A549 (cell line): ENCODE measurements around the gene BMPR2. TPM values are rescaled to one million over a fixed set of nuclear protein-coding genes. Genes with fewer than 3 reads are reported as not detected.

Experiments
- ATAC-seq, 2 experiments: fragments of 200-7000 bp in 1 of 2; fragments of >200 bp in 1 of 2; cut with Nextera tagmentation in 1 of 2; cut with Tn5 transposase in 1 of 2; 3 replicates each; pipeline versions ENCODE4 v1.8.0 to v1.9.1; 2018 to 2020; ENCODE audit warnings: mild to moderate bottlenecking in 1 of 2, moderate library complexity in 1 of 2
- CTCF ChIA-PET: fragments of 300-600 bp; sonication (Branson Sonifier 250); formaldehyde crosslinking; extraction: SDS; loops from one replicate; lab custom pipeline; 2021; ENCODE audit warnings: antibody characterized with exemption, inconsistent platforms; lab: Yijun Ruan, JAX
- POLR2A ChIA-PET: fragments of 350-600 bp; formaldehyde crosslinking; extraction: SDS; loops from one replicate; lab custom pipeline; 2021; ENCODE audit warnings: antibody characterized with exemption, inconsistent platforms; lab: Yijun Ruan, JAX
- DNase-seq, 2 experiments: peaks; one replicate each; pipeline versions ENCODE4 v3.0.0 to v3.0.0-alpha.2; 2011 to 2016; ENCODE audit warnings: low read depth in 1 of 2, low spot score in 1 of 2
- FAIRE-seq: peaks from 2 replicates; lab custom pipeline; 2011; peaks lifted over from hg19 to GRCh38; lab: Jason Lieb, UNC
- H3K27ac ChIP-seq, 2 experiments: fragments of >200 bp; sonication (Bioruptor Twin); formaldehyde crosslinking; 3 replicates each; pipeline ENCODE4 v1.5.1; 2016 to 2017
- H3K4me1 ChIP-seq: fragments of >200 bp; sonication (Bioruptor Twin); formaldehyde crosslinking; 3 replicates; pipeline ENCODE4 v1.6.1; 2016
- H3K4me2 ChIP-seq: fragments of >200 bp; sonication (Bioruptor Twin); formaldehyde crosslinking; 3 replicates; pipeline ENCODE4 v1.6.1; 2016
- H3K4me3 ChIP-seq: fragments of >200 bp; sonication (Bioruptor Twin); formaldehyde crosslinking; 3 replicates; pipeline ENCODE4 v1.5.1; 2016
- H3K9me3 ChIP-seq: fragments of >200 bp; sonication (Bioruptor Twin); formaldehyde crosslinking; 3 replicates; pipeline ENCODE4 v1.6.1; 2016
- CBX8 ChIP-seq: fragments of 200-600 bp; sonication (generic); IDR thresholded peaks from 2 replicates; pipeline ENCODE4 v1.6.1; 2016
- CHD2 ChIP-seq: fragments of 150-350 bp; IDR thresholded peaks from 2 replicates; pipeline ENCODE4 v1.6.1; 2014; ENCODE audit warnings: low read length; ENCODE audit not compliant: partially characterized antibody
- CHD4 ChIP-seq: fragments of 200-600 bp; sonication (generic); IDR thresholded peaks from 2 replicates; pipeline ENCODE4 v1.6.1; 2016; ENCODE audit warnings: antibody characterized with exemption, mild to moderate bottlenecking, borderline replicate concordance
- EHMT2 ChIP-seq: fragments of 200-600 bp; sonication (generic); IDR thresholded peaks from 2 replicates; pipeline ENCODE4 v1.6.1; 2016; ENCODE audit warnings: antibody characterized with exemption, low read depth, mild to moderate bottlenecking, moderate library complexity
- ESRRA ChIP-seq: fragments of 150-350 bp; IDR thresholded peaks from 2 replicates; pipeline ENCODE4 v1.6.1; 2014; ENCODE audit warnings: mild to moderate bottlenecking, low read length, borderline replicate concordance
- FOSL2 ChIP-seq, 2 experiments: fragments of 450-650 bp in 1 of 2; fragments of >200 bp in 1 of 2; sonication (Bioruptor Twin) in 1 of 2; formaldehyde crosslinking; IDR thresholded peaks; 2 replicates each; pipeline versions ENCODE4 v1.5.0 to v1.6.1; 2016 to 2020; ENCODE audit warnings: mild to moderate bottlenecking in 1 of 2, moderate library complexity in 1 of 2
- GATA3 ChIP-seq: IDR thresholded peaks from 2 replicates; pipeline ENCODE4 v1.6.1; 2012; ENCODE audit warnings: borderline replicate concordance
- HDAC2 ChIP-seq: fragments of 200-600 bp; sonication (generic); IDR thresholded peaks from 2 replicates; pipeline ENCODE4 v1.6.1; 2016
- KDM1A ChIP-seq: fragments of 200-600 bp; sonication (generic); IDR thresholded peaks from 2 replicates; pipeline ENCODE4 v1.6.1; 2016; ENCODE audit warnings: low read depth, mild to moderate bottlenecking
- NR3C1 ChIP-seq: fragments of >200 bp; sonication (Bioruptor Twin); formaldehyde crosslinking; IDR thresholded peaks from 3 replicates; pipeline ENCODE4 v1.6.1; 2017
- RAD21 ChIP-seq, 2 experiments: fragments of >200 bp in 1 of 2; sonication (Bioruptor Twin) in 1 of 2; formaldehyde crosslinking in 1 of 2; IDR thresholded peaks in 1 of 2; conservative IDR thresholded peaks in 1 of 2; 2 replicates in 1 of 2; 3 replicates in 1 of 2; pipeline ENCODE4 v1.6.1; 2012 to 2018; ENCODE audit warnings: inconsistent platforms in 1 of 2
- RARB ChIP-seq: fragments of 250-450 bp; sonication (Bioruptor Pico); IDR thresholded peaks from 2 replicates; pipeline ENCODE4 v1.8.0; 2021; ENCODE audit warnings: mild to moderate bottlenecking, moderate library complexity
- RCOR1 ChIP-seq: fragments of 150-350 bp; IDR thresholded peaks from 2 replicates; pipeline ENCODE4 v1.6.1; 2014; ENCODE audit warnings: antibody characterized with exemption, low read length, low read depth
- RNF2 ChIP-seq: fragments of 200-600 bp; sonication (generic); IDR thresholded peaks from 2 replicates; pipeline ENCODE4 v1.6.1; 2016; ENCODE audit warnings: low read depth, mild to moderate bottlenecking, antibody characterized with exemption, moderate library complexity, borderline replicate concordance
- SMC3 ChIP-seq: fragments of >200 bp; sonication (Bioruptor Twin); formaldehyde crosslinking; IDR thresholded peaks from 3 replicates; pipeline ENCODE4 v1.6.1; 2018; ENCODE audit warnings: inconsistent platforms
- SREBF2 ChIP-seq: fragments of 450-650 bp; IDR thresholded peaks from 2 replicates; pipeline ENCODE4 v1.6.1; 2014; ENCODE audit warnings: mild to moderate bottlenecking, moderate library complexity
- TFCP2L1 ChIP-seq: fragments of 250-450 bp; sonication (Bioruptor Pico); IDR thresholded peaks from 2 replicates; pipeline ENCODE4 v1.5.0; 2021; ENCODE audit warnings: mild to moderate bottlenecking
- TP53 ChIP-seq: fragments of 250-450 bp; sonication (Bioruptor Pico); IDR thresholded peaks from 2 replicates; pipeline ENCODE4 v1.5.0; 2021; ENCODE audit warnings: mild to moderate bottlenecking, moderate library complexity
- ZFP36 ChIP-seq: fragments of 450-650 bp; IDR thresholded peaks from 2 replicates; pipeline ENCODE4 v1.6.1; 2014; ENCODE audit warnings: borderline replicate concordance; ENCODE audit not compliant: partially characterized antibody
- WGBS: methylation state at CpG from one replicate; pipeline ENCODE4 v1.1.6; 2017; ENCODE audit errors: missing lambda C conversion rate; 5-methylcytosine and 5-hydroxymethylcytosine counted together
- polyA plus RNA-seq, 4 experiments: library from polyadenylated mRNA; depleted of rRNA in 3 of 4; stranded (reverse); fragments of >200 nt; fragmentation: RNase III in 1 of 4; extraction: RNeasy Plus Mini Kit Qiagen cat#74134 plus additional on column Dnase treatment in 1 of 4; gene quantifications; 2 replicates in 3 of 4; 3 replicates in 1 of 4; pipeline ENCODE4 v1.2.3, GENCODE V29; 2011 to 2017
- TF ChIP-seq, protein P1 (sequence below): fragments of >200 bp; sonication (Bioruptor Twin); formaldehyde crosslinking; IDR thresholded peaks from 3 replicates; pipeline ENCODE4 v1.6.1; 2016
- TF ChIP-seq, protein P2 (sequence below): fragments of >200 bp; sonication (Bioruptor Twin); formaldehyde crosslinking; IDR thresholded peaks from 3 replicates; pipeline ENCODE4 v1.5.1; 2016
- TF ChIP-seq, protein P3 (sequence below): fragments of 450-650 bp; IDR thresholded peaks from 2 replicates; pipeline ENCODE4 v1.6.1; 2014; ENCODE audit warnings: antibody characterized with exemption
- TF ChIP-seq, protein P4 (sequence below): fragments of 150-350 bp; IDR thresholded peaks from 2 replicates; pipeline ENCODE4 v1.6.1; 2014; ENCODE audit warnings: low read depth, mild to moderate bottlenecking, low read length
- TF ChIP-seq, protein P5 (sequence below): fragments of 200-600 bp; sonication (generic); IDR thresholded peaks from 2 replicates; pipeline ENCODE4 v1.6.1; 2016; ENCODE audit warnings: antibody characterized with exemption, mild to moderate bottlenecking, moderate library complexity

BMPR2 gene
- polyA plus RNA-seq, 2 of the 4 experiments (the other 2 are of a cell fraction): 13.9 to 46.3 TPM

DNA sequence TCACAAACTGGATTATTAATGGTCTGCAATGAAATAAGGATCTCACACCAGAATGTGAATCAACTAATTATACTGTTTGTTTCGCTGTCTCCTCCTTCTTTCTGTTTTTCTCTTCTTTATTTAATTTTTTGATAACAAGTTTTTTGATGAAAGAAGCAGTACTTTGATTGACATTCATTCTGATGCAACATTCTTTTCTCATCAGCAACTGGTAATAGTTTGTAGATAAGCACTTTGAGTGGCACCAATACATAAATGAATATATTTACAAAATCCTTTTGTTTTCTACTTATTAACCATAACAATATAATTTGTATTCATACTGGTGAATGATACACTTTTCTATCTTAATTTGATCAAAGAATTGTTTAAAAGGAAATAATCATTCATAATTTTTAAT lies 143.3 kb downstream of the BMPR2 start:
- Histone ChIP-seq H3K4me2 (no peak overlapping the region), H3K4me1 (no peaks in the 10 kb centered on the region), H3K4me3 (no peak overlapping the region), H3K9me3 (no peaks in the 10 kb centered on the region), H3K27ac (no peak overlapping the region)
- ATAC-seq (no peak), FAIRE-seq (no peak), DNase-seq (no peak)
- 93% methylated on average over 1 of the region's 1 CpG for WGBS
- POLR2A ChIA-PET: no interaction called here
- TF ChIP-seq RNF2 (no peak), TFCP2L1 (CRISPR knock-in tag) (no peak), GATA3 (no peak), ZFP36 (no peak), EHMT2 (no peak), RAD21 (conservative IDR thresholded peaks at IDR 0.05 in 1 of 2, IDR thresholded peaks at IDR 0.05 in 1 of 2) (no peak), SMC3 (no peak), RCOR1 (no peak), TP53 (CRISPR knock-in tag) (no peak), NR3C1 (no peak)
- TF ChIP-seq, protein P1, sequence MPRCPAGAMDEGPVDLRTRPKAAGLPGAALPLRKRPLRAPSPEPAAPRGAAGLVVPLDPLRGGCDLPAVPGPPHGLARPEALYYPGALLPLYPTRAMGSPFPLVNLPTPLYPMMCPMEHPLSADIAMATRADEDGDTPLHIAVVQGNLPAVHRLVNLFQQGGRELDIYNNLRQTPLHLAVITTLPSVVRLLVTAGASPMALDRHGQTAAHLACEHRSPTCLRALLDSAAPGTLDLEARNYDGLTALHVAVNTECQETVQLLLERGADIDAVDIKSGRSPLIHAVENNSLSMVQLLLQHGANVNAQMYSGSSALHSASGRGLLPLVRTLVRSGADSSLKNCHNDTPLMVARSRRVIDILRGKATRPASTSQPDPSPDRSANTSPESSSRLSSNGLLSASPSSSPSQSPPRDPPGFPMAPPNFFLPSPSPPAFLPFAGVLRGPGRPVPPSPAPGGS: no peak
- TF ChIP-seq, protein P2, sequence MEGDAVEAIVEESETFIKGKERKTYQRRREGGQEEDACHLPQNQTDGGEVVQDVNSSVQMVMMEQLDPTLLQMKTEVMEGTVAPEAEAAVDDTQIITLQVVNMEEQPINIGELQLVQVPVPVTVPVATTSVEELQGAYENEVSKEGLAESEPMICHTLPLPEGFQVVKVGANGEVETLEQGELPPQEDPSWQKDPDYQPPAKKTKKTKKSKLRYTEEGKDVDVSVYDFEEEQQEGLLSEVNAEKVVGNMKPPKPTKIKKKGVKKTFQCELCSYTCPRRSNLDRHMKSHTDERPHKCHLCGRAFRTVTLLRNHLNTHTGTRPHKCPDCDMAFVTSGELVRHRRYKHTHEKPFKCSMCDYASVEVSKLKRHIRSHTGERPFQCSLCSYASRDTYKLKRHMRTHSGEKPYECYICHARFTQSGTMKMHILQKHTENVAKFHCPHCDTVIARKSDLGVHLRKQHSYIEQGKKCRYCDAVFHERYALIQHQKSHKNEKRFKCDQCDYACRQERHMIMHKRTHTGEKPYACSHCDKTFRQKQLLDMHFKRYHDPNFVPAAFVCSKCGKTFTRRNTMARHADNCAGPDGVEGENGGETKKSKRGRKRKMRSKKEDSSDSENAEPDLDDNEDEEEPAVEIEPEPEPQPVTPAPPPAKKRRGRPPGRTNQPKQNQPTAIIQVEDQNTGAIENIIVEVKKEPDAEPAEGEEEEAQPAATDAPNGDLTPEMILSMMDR: no peak
- CTCF ChIA-PET: no interaction called here

DNA sequence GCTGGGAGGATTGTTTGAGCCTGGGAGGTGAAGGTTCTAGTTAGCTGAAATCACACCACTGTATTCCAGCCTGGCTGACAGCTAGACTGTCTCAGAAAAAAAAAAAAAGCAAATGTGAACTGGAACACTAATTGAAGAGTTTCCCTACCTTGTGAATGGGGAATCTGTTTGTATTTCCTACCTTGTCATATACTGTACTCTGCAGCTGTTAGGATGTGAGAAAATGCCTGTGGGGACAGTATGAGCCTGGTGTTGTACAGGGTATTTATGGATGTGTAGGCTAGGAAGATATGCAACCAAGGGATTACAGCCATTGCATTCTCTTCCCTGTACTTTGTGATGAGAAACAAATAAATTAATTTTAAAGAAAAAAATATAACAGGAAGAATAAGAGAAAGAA lies 145.3 kb downstream of the BMPR2 start:
- TF ChIP-seq HDAC2 (no peak), RNF2 (no peak), ESRRA (no peak), KDM1A (no peak), FOSL2 (IDR thresholded peaks at IDR 0.05) (no peak), FOSL2 (CRISPR knock-in tag; IDR thresholded peaks at IDR 0.05) (no peak), CHD2 (no peak), CBX8 (no peak), CHD4 (no peak), SREBF2 (no peak), RARB (CRISPR knock-in tag) (no peak)
- TF ChIP-seq, protein P3, sequence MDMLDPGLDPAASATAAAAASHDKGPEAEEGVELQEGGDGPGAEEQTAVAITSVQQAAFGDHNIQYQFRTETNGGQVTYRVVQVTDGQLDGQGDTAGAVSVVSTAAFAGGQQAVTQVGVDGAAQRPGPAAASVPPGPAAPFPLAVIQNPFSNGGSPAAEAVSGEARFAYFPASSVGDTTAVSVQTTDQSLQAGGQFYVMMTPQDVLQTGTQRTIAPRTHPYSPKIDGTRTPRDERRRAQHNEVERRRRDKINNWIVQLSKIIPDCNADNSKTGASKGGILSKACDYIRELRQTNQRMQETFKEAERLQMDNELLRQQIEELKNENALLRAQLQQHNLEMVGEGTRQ: no peak
- TF ChIP-seq, protein P2: no peak
- TF ChIP-seq, protein P4, sequence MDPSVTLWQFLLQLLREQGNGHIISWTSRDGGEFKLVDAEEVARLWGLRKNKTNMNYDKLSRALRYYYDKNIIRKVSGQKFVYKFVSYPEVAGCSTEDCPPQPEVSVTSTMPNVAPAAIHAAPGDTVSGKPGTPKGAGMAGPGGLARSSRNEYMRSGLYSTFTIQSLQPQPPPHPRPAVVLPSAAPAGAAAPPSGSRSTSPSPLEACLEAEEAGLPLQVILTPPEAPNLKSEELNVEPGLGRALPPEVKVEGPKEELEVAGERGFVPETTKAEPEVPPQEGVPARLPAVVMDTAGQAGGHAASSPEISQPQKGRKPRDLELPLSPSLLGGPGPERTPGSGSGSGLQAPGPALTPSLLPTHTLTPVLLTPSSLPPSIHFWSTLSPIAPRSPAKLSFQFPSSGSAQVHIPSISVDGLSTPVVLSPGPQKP: no peak
- TF ChIP-seq, protein P5, sequence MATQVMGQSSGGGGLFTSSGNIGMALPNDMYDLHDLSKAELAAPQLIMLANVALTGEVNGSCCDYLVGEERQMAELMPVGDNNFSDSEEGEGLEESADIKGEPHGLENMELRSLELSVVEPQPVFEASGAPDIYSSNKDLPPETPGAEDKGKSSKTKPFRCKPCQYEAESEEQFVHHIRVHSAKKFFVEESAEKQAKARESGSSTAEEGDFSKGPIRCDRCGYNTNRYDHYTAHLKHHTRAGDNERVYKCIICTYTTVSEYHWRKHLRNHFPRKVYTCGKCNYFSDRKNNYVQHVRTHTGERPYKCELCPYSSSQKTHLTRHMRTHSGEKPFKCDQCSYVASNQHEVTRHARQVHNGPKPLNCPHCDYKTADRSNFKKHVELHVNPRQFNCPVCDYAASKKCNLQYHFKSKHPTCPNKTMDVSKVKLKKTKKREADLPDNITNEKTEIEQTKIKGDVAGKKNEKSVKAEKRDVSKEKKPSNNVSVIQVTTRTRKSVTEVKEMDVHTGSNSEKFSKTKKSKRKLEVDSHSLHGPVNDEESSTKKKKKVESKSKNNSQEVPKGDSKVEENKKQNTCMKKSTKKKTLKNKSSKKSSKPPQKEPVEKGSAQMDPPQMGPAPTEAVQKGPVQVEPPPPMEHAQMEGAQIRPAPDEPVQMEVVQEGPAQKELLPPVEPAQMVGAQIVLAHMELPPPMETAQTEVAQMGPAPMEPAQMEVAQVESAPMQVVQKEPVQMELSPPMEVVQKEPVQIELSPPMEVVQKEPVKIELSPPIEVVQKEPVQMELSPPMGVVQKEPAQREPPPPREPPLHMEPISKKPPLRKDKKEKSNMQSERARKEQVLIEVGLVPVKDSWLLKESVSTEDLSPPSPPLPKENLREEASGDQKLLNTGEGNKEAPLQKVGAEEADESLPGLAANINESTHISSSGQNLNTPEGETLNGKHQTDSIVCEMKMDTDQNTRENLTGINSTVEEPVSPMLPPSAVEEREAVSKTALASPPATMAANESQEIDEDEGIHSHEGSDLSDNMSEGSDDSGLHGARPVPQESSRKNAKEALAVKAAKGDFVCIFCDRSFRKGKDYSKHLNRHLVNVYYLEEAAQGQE: no peak
- ATAC-seq: no peak
- no peaks in the 10 kb centered on the region for H3K9me3 ChIP-seq
- no peak overlapping the region for H3K4me3 ChIP-seq
- DNase-seq: no peak
- ChIA-PET CTCF (interaction anchor here (1.2 kb wide), 1 partner anchor 9 kb away, joined by 3 read pairs; no protein-coding TSS in a partner anchor), POLR2A (no interaction called here)
- H3K27ac ChIP-seq: no peak overlapping the region
- FAIRE-seq: no peak
- no peak overlapping the region for H3K4me2 ChIP-seq
- no peaks in the 10 kb centered on the region for H3K4me1 ChIP-seq
